Lower lobe of right lung (tissue), 2 donors: Measurements from ENCODE around the gene SPOUT1. TPM values are rescaled to one million over a fixed set of nuclear protein-coding genes. Genes with fewer than 3 reads are reported as not detected.
A peak's percentile ranks its signal among the peaks of the same experiment; 100 is the strongest.

Source experiments
- ATAC-seq, 2 donors: fragments of 200-7000 bp; cut with Tn5 transposase; one replicate each; pipeline ENCODE4 v1.9.1; 2020 to 2022; ENCODE audit warnings: mild to moderate bottlenecking in 2 of 2, moderate library complexity in 2 of 2
- DNase-seq: peaks from one replicate; pipeline ENCODE4 v3.0.0-alpha.2; 2020
- H3K27ac ChIP-seq: fragments of 200-600 bp; one replicate; pipeline ENCODE4 v1.8.0; 2022
- H3K27me3 ChIP-seq: fragments of 200-600 bp; one replicate; pipeline ENCODE4 v1.8.0; 2022; ENCODE audit warnings: low read depth
- H3K36me3 ChIP-seq: fragments of 200-600 bp; one replicate; pipeline ENCODE4 v1.8.0; 2022; ENCODE audit warnings: mild to moderate bottlenecking
- H3K4me1 ChIP-seq: fragments of 200-600 bp; one replicate; pipeline ENCODE4 v1.8.0; 2022
- H3K4me3 ChIP-seq: fragments of 200-600 bp; one replicate; pipeline ENCODE4 v1.8.0; 2022; ENCODE audit warnings: mild to moderate bottlenecking
- H3K9me3 ChIP-seq: fragments of 200-600 bp; one replicate; pipeline ENCODE4 v1.8.0; 2022
- CTCF ChIP-seq: fragments of 200-600 bp; IDR thresholded peaks from one replicate; pipeline ENCODE4 v1.8.0; 2022; ENCODE audit warnings: antibody characterized with exemption, mild to moderate bottlenecking
- intact Hi-C: fragments of 100-400 bp; cut with DNase I; formaldehyde crosslinking; loops from one replicate; pipeline ENCODE4 v1.11.0; 2022
- total RNA-seq: library from RNA; stranded (reverse); fragmentation: NEBNext Ultra II Directional; extraction: Animal tissue kit (Norgen Biotek cat#: 25700); gene quantifications from one replicate; pipeline ENCODE4 v1.2.1, GENCODE V29; 2021
- donor health status: DM: no; HTN: yes; CAD: no; lungs with severe emphysema.

SPOUT1 gene
- total RNA-seq, 1 donor from 2014 or later: 32.1 TPM

- DNase-seq (no peak), ATAC-seq (no peak)
- H3K4me3 ChIP-seq: no peak overlapping the region
- no peaks in the 10 kb centered on the region for H3K4me1 ChIP-seq
- H3K9me3 ChIP-seq: no peaks in the 10 kb centered on the region
- no peak for TF ChIP-seq CTCF
- intact Hi-C loops: no loop called here
- no peaks in the 10 kb centered on the region for H3K27me3 ChIP-seq
- H3K27ac ChIP-seq: no peak overlapping the region
- H3K36me3 ChIP-seq: peaks cover 4% of the 10 kb centered on the region
Measured at GRCh38 chr9:128838338-128838737, 8.7 kb upstream of the SPOUT1 start.

GRCh38 chr9:128836509-128837145, 7.0 kb upstream of the SPOUT1 start:
- no peaks in the 10 kb centered on the region for H3K36me3 ChIP-seq
- H3K4me3 ChIP-seq: no peak overlapping the region
- DNase-seq (peak; percentile 12), ATAC-seq (no peak)
- intact Hi-C loops: no loop called here
- no peaks in the 10 kb centered on the region for H3K9me3 ChIP-seq
- TF ChIP-seq CTCF: no peak
- no peaks in the 10 kb centered on the region for H3K27me3 ChIP-seq
- H3K27ac ChIP-seq: no peak overlapping the region
- no peaks in the 10 kb centered on the region for H3K4me1 ChIP-seq

- no peaks in the 10 kb centered on the region for H3K9me3 ChIP-seq
- no peaks in the 10 kb centered on the region for H3K27me3 ChIP-seq
- H3K36me3 ChIP-seq: no peaks in the 10 kb centered on the region
- H3K4me3 ChIP-seq: no peak overlapping the region
- H3K4me1 ChIP-seq: no peaks in the 10 kb centered on the region
- intact Hi-C loops: no loop called here
- no peak for ATAC-seq
- no peak for TF ChIP-seq CTCF
- peak; percentile 38 for DNase-seq
- no peak overlapping the region for H3K27ac ChIP-seq
Measured at GRCh38 chr9:128835246-128836210, 5.9 kb upstream of the SPOUT1 start.

- Histone ChIP-seq H3K4me3 (no peak overlapping the region), H3K36me3 (no peaks in the 10 kb centered on the region), H3K9me3 (no peaks in the 10 kb centered on the region), H3K4me1 (peaks cover 11% of the 10 kb centered on the region), H3K27ac (no peak overlapping the region), H3K27me3 (no peaks in the 10 kb centered on the region)
- no peak for TF ChIP-seq CTCF
- DNase-seq (peak; percentile 25), ATAC-seq (no peak)
- intact Hi-C loops: no loop called here
Measured at GRCh38 chr9:128833696-128834095, 4.1 kb upstream of the SPOUT1 start.

GRCh38 chr9:128828719-128829452, 708 bp downstream of the SPOUT1 start:
- H3K36me3 ChIP-seq: peaks cover 35% of the 10 kb centered on the region

More at GRCh38 chr9:128828719-128829452, 708 bp downstream of the SPOUT1 start:
- TF ChIP-seq CTCF: no peak
- Histone ChIP-seq H3K27ac (peak overlapping the region; percentile 81), H3K4me1 (peaks cover 16% of the 10 kb centered on the region), H3K9me3 (no peaks in the 10 kb centered on the region), H3K4me3 (peak overlapping the region; percentile 81), H3K27me3 (no peaks in the 10 kb centered on the region)
- DNase-seq: peak; percentile 12
- intact Hi-C loops: no loop called here
- no peak for ATAC-seq
